ENCODE results near the gene CIDEC. TPM values are rescaled to one million over a fixed set of nuclear protein-coding genes. Genes with fewer than 3 reads are reported as not detected.

Gene CIDEC, protein sequence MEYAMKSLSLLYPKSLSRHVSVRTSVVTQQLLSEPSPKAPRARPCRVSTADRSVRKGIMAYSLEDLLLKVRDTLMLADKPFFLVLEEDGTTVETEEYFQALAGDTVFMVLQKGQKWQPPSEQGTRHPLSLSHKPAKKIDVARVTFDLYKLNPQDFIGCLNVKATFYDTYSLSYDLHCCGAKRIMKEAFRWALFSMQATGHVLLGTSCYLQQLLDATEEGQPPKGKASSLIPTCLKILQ
- total RNA-seq: 4.9 and 10.3 TPM in 2 replicates

DNA sequence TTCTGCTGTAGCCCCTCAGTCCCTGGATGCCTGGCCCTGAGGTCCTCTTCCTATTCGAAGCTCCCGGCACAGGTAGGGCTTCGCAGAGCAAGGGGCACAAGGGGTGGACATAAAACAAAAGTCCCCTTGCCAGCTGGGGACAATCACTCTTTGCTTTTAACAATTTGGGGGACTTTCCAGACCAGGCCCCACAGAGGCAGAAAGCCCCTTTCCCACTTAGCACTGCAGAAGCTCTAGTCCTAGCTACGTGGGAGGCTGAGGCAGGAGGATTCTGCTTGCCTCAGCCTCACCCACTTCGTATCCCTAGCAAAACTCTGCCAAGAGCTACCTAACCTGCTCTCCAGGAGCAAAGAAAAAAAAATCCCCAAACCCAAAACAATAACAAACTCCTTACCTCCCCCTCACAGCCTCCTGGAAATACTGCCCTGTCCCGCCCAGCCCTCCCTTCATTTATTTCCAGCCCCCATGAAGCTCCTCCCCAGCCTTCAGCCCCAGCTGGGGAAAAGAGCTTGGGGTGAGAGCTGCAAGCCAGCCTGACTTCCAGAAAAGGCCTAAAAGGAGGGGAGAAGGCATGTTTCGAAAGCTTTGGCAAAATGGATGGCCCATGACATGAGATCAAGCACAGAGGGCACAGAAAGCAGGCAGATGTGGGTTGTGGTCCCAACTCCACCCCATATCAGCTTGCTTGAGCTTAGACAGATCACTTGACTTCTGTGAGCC lies at the start of gene CIDEC:
Gene CIDEC, minus strand, starts transcription at position 424 of the 720 bp plus-strand sequence. CDS start 1,767 bp downstream, outside the sequence.

DNA sequence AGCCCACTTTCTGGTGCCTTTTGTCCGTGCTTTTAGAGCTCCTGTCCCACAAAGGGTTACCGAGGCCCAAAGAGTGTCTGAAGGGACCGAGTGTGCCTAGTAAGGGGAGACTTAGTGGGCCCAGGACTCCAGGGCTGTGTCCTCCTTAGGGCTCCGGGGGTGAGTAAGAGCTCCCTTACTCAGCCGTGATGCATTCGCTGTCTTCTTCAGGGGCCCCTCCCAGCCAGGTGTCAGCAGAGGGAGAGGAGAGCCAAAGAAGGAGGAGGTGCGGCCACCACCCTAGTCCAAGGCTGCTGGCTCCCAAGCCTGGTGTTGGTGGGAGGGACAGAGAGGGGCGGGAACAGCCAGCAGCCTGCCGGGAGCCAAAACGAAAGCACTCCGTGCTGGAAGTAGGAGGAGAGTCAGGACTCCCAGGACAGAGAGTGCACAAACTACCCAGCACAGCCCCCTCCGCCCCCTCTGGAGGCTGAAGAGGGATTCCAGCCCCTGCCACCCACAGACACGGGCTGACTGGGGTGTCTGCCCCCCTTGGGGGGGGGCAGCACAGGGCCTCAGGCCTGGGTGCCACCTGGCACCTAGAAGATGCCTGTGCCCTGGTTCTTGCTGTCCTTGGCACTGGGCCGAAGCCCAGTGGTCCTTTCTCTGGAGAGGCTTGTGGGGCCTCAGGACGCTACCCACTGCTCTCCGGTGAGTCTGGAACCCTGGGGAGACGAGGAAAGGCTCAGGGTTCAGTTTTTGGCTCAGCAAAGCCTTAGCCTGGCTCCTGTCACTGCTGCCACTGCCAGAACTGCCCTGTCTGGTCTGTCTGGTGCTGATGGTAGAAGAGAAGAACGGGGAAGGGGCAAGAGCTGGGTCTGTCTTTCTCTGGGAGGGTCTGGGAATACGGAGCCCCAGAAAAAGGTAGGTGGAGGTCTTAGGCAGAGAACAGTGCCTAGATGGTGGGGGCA lies 37.0 kb upstream of the CIDEC start, which contains the start of gene IL17RC:
Gene IL17RC, plus strand, starts transcription at position 365 of the 947 bp plus-strand sequence. Its CDS starts 218 bp downstream, at position 583.

DNA sequence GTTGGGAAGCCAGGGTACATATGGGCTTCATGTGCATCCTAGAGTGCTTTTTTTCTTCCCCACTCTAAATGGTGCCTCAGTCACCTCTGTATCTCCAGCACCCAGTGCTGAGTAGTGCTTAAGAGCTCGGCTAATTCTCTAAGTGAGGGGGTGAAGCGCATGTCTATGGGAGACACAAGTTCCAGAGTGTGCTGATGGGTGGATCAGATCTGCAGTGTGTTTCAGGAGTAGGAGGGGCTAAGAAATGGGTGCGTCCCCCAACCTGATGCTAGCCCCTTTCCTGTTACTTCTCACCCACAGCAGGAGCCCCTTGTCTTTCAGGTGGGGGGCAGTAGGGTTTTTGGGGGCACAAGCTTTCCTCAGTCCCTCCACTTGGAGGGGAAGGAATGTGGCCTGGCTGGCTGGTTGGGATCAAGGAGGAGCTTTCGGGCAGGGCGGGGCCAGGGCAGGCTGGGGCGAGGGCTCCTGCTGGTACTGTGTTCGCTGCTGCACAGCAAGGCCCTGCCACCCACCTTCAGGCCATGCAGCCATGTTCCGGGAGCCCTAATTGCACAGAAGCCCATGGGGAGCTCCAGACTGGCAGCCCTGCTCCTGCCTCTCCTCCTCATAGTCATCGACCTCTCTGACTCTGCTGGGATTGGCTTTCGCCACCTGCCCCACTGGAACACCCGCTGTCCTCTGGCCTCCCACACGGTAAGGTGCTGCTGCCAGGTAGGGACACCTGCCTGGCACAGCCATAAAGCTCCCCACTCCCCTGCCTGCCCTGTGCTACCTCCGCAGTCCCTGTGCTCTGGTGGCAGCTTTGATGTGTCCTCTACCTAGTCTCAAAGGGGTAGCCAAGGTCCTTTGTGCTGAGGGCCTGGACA lies 22.6 kb upstream of the CIDEC start, which contains the start of gene IL17RE:
Gene IL17RE, plus strand, starts transcription at position 477 of the 866 bp plus-strand sequence. Its CDS starts 85 bp downstream, at position 562.

GRCh38 chr3:9890249-9891071 lies 10.4 kb upstream of the CIDEC start, which contains the start of gene JAGN1:
TSS of gene JAGN1 (plus strand) at chr3:9890610. CDS start at chr3:9890723, 113 bp downstream.

DNA sequence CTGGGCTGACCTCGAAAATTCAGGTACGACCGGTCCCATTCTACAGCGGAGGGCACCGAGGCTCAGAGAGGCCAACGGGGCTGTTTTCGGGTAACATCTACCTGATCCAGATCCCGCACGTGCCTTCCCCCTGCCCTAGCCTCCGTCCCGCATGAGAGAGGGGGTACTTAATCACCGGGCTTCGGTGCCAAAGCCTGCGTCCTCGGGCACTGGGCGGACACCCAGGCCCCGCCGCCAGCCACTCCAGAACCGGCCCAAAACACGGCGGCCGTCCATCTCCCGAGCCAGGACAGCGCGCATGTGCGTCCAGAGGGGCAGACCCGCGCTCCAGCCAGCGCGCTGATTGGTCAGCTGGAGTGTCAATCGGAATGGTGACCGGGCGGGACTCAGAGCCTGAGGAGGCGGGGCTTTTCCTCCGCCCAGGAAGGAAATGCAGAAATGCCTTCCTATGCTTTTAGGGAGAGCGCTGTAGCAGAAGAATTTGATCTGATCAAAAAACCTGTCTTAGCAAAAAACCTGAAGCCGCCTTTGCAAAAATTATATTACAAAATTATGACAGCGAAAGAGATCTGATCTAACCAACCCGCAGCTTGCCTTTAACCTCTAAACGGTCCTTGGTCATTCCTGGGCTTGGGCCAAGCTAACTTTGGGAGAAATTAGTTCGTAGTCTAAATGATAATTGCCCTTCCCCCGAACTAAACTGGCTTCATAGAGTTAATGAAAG lies 36.2 kb downstream of the CIDEC start, which contains the start of gene RPUSD3:
Gene RPUSD3, minus strand, starts transcription at position 294 of the 724 bp plus-strand sequence. Its CDS starts 18 bp downstream, at position 276.

Small RNA genes within 50 kb of the gene (small RNA-seq; reads per million reads assigned to genes)
- gene RNU6-882P: not detected

Other genes starting within 250 kb of the CIDEC start
- 36.4 and 42.8 TPM in 2 replicates for gene MTMR14, start 230.7 kb downstream of the CIDEC start, total RNA-seq
- not detected in 2 replicates for gene CPNE9, start 176.4 kb downstream of the CIDEC start, total RNA-seq
- gene BRPF1, start 148.5 kb downstream of the CIDEC start, total RNA-seq: 14.0 and 20.1 TPM in 2 replicates
- 29.0 and 31.3 TPM in 2 replicates for gene OGG1, start 130.3 kb downstream of the CIDEC start, total RNA-seq
- 28.0 and 29.8 TPM in 2 replicates for gene CAMK1, start 110.3 kb downstream of the CIDEC start, total RNA-seq
- gene TADA3, start 87.8 kb downstream of the CIDEC start, total RNA-seq: 53.6 and 54.9 TPM in 2 replicates
- 242 and 245 TPM in 2 replicates for gene ARPC4, start 87.2 kb downstream of the CIDEC start, total RNA-seq
- gene TTLL3, start 70.0 kb downstream of the CIDEC start, total RNA-seq: 12.9 and 25.0 TPM in 2 replicates
- 37.1 and 44.2 TPM in 2 replicates for gene RPUSD3, start 36.2 kb downstream of the CIDEC start, total RNA-seq
- 32.8 and 40.1 TPM in 2 replicates for gene JAGN1, start 10.4 kb upstream of the CIDEC start, total RNA-seq
- 10.3 and 13.9 TPM in 2 replicates for gene IL17RE, start 22.6 kb upstream of the CIDEC start, total RNA-seq
- gene IL17RC, start 36.8 kb upstream of the CIDEC start, total RNA-seq: 84.5 and 128 TPM in 2 replicates
- gene CRELD1, start 53.6 kb upstream of the CIDEC start, total RNA-seq: 8.6 and 18.4 TPM in 2 replicates
- 2.6 and 3.1 TPM in 2 replicates for gene PRRT3, start 72.2 kb upstream of the CIDEC start, total RNA-seq
- 36.0 and 57.0 TPM in 2 replicates for gene EMC3, start 106.6 kb upstream of the CIDEC start, total RNA-seq
- gene FANCD2, start 146.2 kb upstream of the CIDEC start, total RNA-seq: 18.4 and 31.7 TPM in 2 replicates
- gene FANCD2OS, start 228.0 kb upstream of the CIDEC start, total RNA-seq: not detected in 2 replicates
- 80.9 and 123 TPM in 2 replicates for gene BRK1, start 235.4 kb upstream of the CIDEC start, total RNA-seq